Body of pancreas (tissue), 4 donors: ENCODE data around the gene FDX2. TPM values are rescaled to one million over a fixed set of nuclear protein-coding genes. Genes with fewer than 3 reads are reported as not detected.

Source experiments
- ATAC-seq: fragments of 150-250 bp; one replicate; pipeline ENCODE4 v1.9.1; 2016
- DNase-seq, 4 donors: peaks; one replicate each; pipeline ENCODE4 v3.0.0-alpha.2; 2019
- H3K27ac ChIP-seq, 4 donors: fragments of 200-600 bp; sonication (generic); 1 replicate in 3 of 4; 2 replicates in 1 of 4; pipeline versions ENCODE4 v1.5.1 to v1.6.1; 2016 to 2019; ENCODE audit warnings: mild to moderate bottlenecking in 1 of 4, mixed read lengths in 1 of 4, moderate library complexity in 1 of 4
- H3K27me3 ChIP-seq, 2 donors: fragments of 200-600 bp; sonication (generic); one replicate each; pipeline ENCODE4 v1.6.0; 2016; ENCODE audit warnings: mild to moderate bottlenecking in 1 of 2
- H3K36me3 ChIP-seq, 2 donors: fragments of 200-600 bp; sonication (generic); replicated peaks in 1 of 2; 2 replicates each; pipeline ENCODE4 v1.5.1; 2016; ENCODE audit warnings: low read depth in 2 of 2; ENCODE audit not compliant: insufficient read depth in 1 of 2
- H3K4me1 ChIP-seq: fragments of 200-600 bp; sonication (generic); one replicate; pipeline ENCODE4 v1.6.0; 2016
- H3K4me3 ChIP-seq, 2 donors: fragments of 200-600 bp; sonication (generic); 1 replicate in 1 of 2; 2 replicates in 1 of 2; pipeline ENCODE4 v1.5.1; 2016 to 2019
- H3K9me3 ChIP-seq, 3 donors: fragments of 200-600 bp; sonication (generic); 1 replicate in 2 of 3; 2 replicates in 1 of 3; pipeline ENCODE4 v1.5.1; 2016
- POLR2A ChIP-seq, 3 donors: fragments of 450-650 bp; IDR thresholded peaks; one replicate each; pipeline ENCODE4 v1.6.1; 2016; ENCODE audit warnings: antibody characterized with exemption in 3 of 3, mild to moderate bottlenecking in 2 of 3
- WGBS, 2 donors: methylation state at CpG; one replicate each; pipeline ENCODE4 v1.1.5; 2017; 5-methylcytosine and 5-hydroxymethylcytosine counted together
- intact Hi-C: fragments of 100-400 bp; cut with DNase I; formaldehyde crosslinking; loops from one replicate; pipeline ENCODE4 v1.15.1; 2023
- total RNA-seq, 2 donors: library from RNA; depleted of rRNA; stranded (reverse); fragments of >200 nt; gene quantifications; one replicate each; pipeline ENCODE4 v1.1.0, GENCODE V29; 2016
- TF ChIP-seq, protein P1 (sequence below), 7 experiments: fragments of 450-650 bp in 4 of 7; fragments of 200-600 bp in 3 of 7; sonication (generic) in 3 of 7; IDR thresholded peaks; one replicate each; pipeline ENCODE4 v1.5.1; 2016 to 2019; ENCODE audit warnings: antibody characterized with exemption in 7 of 7

Gene FDX2
- total RNA-seq, 2 donors from 2014 or later: 11.2 to 16.8 TPM

- Histone ChIP-seq H3K4me1 (no peaks in the 10 kb centered on the region), H3K9me3 (no peaks in the 10 kb centered on the region), H3K4me3 (no peak overlapping the region), H3K27me3 (no peaks in the 10 kb centered on the region), H3K36me3 (peaks cover 0 to 33% of the 10 kb centered on the region in 2 donors), H3K27ac (no peak overlapping the region)
- 92 to 94% methylated on average over 13 to 15 of the region's 16 CpGs for WGBS, 2 donors
- DNase-seq (no peak), ATAC-seq (no peak)
- TF ChIP-seq POLR2A (IDR thresholded peaks at IDR 0.05): no peak
- TF ChIP-seq, protein P1, sequence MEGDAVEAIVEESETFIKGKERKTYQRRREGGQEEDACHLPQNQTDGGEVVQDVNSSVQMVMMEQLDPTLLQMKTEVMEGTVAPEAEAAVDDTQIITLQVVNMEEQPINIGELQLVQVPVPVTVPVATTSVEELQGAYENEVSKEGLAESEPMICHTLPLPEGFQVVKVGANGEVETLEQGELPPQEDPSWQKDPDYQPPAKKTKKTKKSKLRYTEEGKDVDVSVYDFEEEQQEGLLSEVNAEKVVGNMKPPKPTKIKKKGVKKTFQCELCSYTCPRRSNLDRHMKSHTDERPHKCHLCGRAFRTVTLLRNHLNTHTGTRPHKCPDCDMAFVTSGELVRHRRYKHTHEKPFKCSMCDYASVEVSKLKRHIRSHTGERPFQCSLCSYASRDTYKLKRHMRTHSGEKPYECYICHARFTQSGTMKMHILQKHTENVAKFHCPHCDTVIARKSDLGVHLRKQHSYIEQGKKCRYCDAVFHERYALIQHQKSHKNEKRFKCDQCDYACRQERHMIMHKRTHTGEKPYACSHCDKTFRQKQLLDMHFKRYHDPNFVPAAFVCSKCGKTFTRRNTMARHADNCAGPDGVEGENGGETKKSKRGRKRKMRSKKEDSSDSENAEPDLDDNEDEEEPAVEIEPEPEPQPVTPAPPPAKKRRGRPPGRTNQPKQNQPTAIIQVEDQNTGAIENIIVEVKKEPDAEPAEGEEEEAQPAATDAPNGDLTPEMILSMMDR (IDR thresholded peaks at IDR 0.05): no peak
- intact Hi-C loops: no loop called here
These were observed 45.8 kb upstream of the FDX2 start for GRCh38 chr19:10361569-10362011.

DNA sequence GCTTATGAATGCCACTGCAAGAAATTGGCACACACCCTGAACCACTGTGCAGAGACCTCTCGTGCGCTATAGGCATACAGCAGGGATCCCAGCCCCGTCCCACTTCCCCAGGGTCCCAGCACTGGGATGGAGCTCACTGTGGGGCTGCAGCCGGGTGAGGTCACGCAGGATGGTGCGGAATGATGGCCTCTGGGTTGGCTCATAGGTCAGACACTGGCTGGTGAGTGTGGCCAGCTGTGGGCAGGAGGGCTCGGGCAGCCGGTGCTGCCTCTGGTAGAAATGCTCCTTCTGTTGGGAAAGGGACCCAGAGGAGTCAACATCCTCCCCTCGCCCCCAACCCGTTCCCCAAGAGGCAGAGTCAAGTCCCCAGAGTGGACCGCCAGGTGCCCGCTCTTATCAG lies 40.6 kb upstream of the FDX2 start:
- Histone ChIP-seq H3K4me3 (no peak overlapping the region), H3K36me3 (peaks cover 0 to 16% of the 10 kb centered on the region in 2 donors), H3K9me3 (no peaks in the 10 kb centered on the region), H3K4me1 (no peaks in the 10 kb centered on the region), H3K27me3 (no peaks in the 10 kb centered on the region), H3K27ac (no peak overlapping the region)
- WGBS, 2 donors: 91% methylated on average over 12 of the region's 12 CpGs; no CpG with 5 or more reads in 1 of the 2 donors
- DNase-seq (no peak), ATAC-seq (no peak)
- TF ChIP-seq, protein P1 (IDR thresholded peaks at IDR 0.05): no peak
- TF ChIP-seq POLR2A (IDR thresholded peaks at IDR 0.05): no peak
- intact Hi-C loops: no loop called here

- ATAC-seq (no peak), DNase-seq (peak; percentile 26 to 37 (median 28))
- Histone ChIP-seq H3K27me3 (no peaks in the 10 kb centered on the region), H3K27ac (no peak overlapping the region), H3K4me1 (no peaks in the 10 kb centered on the region), H3K4me3 (no peak overlapping the region), H3K36me3 (peaks cover 3 to 9% of the 10 kb centered on the region in 2 donors), H3K9me3 (no peaks in the 10 kb centered on the region)
- no peak for TF ChIP-seq POLR2A (IDR thresholded peaks at IDR 0.05)
- TF ChIP-seq, protein P1 (IDR thresholded peaks at IDR 0.05): no peak
- intact Hi-C loops: no loop called here
- WGBS, 2 donors: 85 to 87% methylated on average over 10 to 32 of the region's 32 CpGs
These were observed 38.1 kb upstream of the FDX2 start for GRCh38 chr19:10353793-10354391.

DNA sequence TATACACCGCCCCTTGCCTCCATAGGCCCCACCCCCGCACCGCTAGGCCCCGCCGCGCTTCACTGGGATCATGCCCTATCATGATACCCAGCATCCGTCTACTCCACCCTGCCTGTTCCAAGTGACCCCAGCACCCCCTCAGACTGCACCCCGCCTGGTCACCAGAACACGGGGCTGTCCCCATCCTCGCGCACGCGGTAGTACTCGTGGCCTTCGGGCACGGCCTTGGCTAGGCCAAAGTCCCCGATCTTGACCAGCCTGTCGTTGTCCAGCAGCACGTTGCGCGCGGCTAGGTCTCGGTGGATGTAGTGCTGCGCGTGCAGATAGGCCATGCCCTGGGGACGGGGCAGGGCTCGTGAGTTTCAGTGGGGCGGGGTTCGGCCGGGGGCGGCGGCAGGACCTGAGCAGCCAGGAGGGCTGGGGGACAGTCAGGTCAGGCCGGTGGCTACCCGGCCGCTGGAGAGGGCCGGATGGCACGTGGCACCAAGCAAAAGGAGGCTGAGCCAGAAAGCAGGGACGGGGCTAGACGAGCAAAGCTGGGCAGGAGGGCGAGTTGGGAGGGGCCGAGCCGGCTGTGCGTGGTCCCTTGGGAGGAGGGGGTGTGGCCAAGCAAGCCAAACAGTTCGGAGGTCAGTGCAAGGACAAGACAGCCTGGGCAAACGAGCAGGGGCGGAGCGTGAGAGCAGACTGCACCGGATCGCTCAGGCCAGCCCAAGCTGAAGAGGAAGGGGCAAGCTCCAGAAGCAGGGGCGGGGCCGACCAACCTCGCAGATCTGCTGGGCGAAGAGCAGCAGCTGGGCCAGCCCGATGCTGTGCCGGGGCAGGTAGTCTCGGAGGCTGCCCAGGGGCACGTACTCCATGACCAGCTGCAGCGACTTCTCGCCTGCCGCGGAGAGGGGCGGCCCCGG lies 37.2 kb upstream of the FDX2 start:
- peak; percentile 37 for ATAC-seq
- Histone ChIP-seq H3K27me3 (no peaks in the 10 kb centered on the region), H3K4me1 (no peaks in the 10 kb centered on the region), H3K9me3 (no peaks in the 10 kb centered on the region), H3K36me3 (peaks cover 3 to 9% of the 10 kb centered on the region in 2 donors), H3K4me3 (no peak overlapping the region), H3K27ac (no peak overlapping the region)
- 88 to 92% methylated on average over 43 to 56 of the region's 63 CpGs for WGBS, 2 donors
- TF ChIP-seq POLR2A (IDR thresholded peaks at IDR 0.05): no peak
- DNase-seq: peak in 3 of 4 donors; percentile 17 to 35 (median 28)
- intact Hi-C loops: no loop called here

DNA sequence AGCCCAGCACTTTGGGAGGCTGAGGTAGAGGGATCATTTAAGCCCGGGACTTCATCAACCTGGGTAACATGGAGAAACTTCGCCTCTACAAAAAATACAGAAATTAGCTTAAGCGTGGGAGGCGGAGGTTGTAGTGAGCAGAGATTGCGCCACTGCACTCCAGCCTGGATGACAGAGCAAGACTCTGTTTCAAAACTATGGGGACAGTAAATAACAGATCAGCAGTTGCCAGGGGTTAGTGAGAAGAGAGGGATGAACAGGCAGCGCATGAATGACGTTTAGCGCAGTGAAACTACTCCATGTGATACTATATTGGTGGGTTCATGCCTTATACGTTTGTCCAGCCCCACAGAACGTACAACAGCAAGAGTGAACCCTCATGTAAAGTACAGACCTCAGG lies 30.7 kb upstream of the FDX2 start:
- peak; percentile 45 for ATAC-seq
- intact Hi-C loops: no loop called here

More for the DNA sequence above, 30.7 kb upstream of the FDX2 start:
- no peaks in the 10 kb centered on the region for H3K27me3 ChIP-seq
- H3K27ac ChIP-seq: peak overlapping the region in 1 of 4 donors; percentile 58
- H3K4me3 ChIP-seq: no peak overlapping the region
- no peaks in the 10 kb centered on the region for H3K9me3 ChIP-seq
- H3K36me3 ChIP-seq: peaks cover 0 to 3% of the 10 kb centered on the region in 2 donors
- H3K4me1 ChIP-seq: no peaks in the 10 kb centered on the region
- WGBS, 2 donors: 58 to 66% methylated on average over 10 of the region's 10 CpGs
- TF ChIP-seq, protein P1 (IDR thresholded peaks at IDR 0.05): no peak
- TF ChIP-seq POLR2A (IDR thresholded peaks at IDR 0.05): peak in 1 of 3 donors; percentile 19
- DNase-seq: peak in 2 of 4 donors; percentile 28 to 68
